Left ventricle myocardium superior (tissue), 1 donor: ENCODE results near the gene RPL10A. TPM values are rescaled to one million over a fixed set of nuclear protein-coding genes. Genes with fewer than 3 reads are reported as not detected.

Experiments used
- ATAC-seq: fragments of 200-7000 bp; cut with Tn5 transposase; one replicate; pipeline ENCODE4 v1.9.1; 2020; ENCODE audit warnings: mild to moderate bottlenecking, moderate library complexity
- DNase-seq: peaks from one replicate; pipeline ENCODE4 v3.0.0-alpha.2; 2020
- intact Hi-C: fragments of 100-400 bp; cut with micrococcal nuclease; formaldehyde crosslinking; loops from one replicate; pipeline ENCODE4 v1.11.0; 2022
- total RNA-seq: library from RNA; stranded (reverse); fragmentation: NEBNext Ultra II Directional; extraction: Animal tissue kit (Norgen Biotek cat#: 25700); gene quantifications from one replicate; pipeline ENCODE4 v1.2.1, GENCODE V29; 2021
- donor health status: DM: no; HTN: yes; CAD: no; lungs with severe emphysema.

RPL10A gene
- total RNA-seq, 1 donor from 2014 or later, result 560 TPM

DNA sequence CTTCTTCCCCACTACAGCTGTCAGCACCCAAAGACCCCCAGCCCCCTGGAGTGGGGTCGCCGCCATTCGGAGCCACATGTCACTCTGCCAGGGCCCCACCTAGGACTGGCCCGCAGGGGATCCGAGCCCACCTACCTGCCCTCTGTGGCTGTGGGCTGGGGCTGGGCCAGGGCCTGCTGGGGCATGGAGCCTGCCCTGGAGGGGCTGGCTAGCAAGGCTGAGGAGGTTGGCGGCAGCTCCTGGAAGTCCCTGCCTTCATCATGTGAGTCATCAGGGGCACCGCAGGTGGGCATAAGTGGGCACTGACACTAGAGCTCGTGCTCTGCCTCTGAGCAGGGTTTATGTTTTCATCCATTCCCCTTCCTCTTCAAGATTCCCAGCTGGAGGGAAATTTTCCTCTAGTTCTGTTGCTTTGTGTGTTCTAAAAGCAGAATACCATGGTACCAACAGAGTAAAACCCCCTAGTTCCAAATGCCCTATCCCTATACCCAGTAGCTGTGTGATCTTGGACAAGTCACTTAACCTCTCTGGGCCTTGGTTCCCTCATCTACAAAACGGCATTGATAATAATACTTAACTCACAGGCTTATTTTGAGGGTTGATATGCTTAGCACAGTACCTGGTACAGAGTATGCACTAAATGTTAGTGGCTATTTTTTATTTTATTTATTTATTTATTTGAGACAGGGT is 24.7 kb upstream of the RPL10A start:
- DNase-seq, result no peak
- intact Hi-C loops, result no loop called here
- no peak for ATAC-seq

- DNase-seq (no peak), ATAC-seq (no peak)
- intact Hi-C loops, result loop anchor here (5.0 kb wide), 1 partner anchor 103 kb away; the partner anchor contains the start of gene PPARD
These were observed 22.5 kb upstream of the RPL10A start for GRCh38 chr6:35445691-35446090.

GRCh38 chr6:35448191-35448590 is 20.0 kb upstream of the RPL10A start:
- intact Hi-C loops, result loop anchor here (5.0 kb wide), 1 partner anchor 106 kb away; the partner anchor contains the start of gene PPARD
- ATAC-seq, result no peak
- DNase-seq, result no peak

DNA sequence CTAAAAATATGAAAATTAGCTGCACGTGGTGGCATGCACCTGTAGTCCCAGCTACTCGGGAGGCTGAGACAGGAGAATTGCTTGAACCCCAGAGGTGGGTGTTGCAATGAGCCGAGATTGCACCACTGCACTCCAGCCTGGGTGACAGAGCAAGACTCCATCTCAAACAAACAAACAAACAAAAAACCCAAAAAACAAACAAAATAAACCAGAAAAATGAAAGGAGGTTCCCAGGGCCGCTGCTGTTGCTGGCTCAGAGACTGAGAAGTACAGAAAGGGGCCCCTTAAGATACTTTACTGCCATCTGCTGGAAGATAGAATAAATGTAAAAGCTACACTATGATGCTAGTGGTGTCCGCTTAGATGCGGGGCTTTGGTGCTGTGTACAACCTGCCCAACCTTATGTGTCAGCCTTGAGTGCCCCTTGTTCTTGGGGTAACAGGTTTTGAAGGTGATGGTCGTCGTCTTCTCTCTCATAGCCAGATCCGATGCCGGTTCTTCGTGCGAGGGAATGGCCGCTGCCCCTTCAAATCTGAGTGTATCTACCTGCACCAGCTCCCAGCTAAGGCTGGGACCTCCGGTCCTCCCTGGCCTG is 18.8 kb upstream of the RPL10A start:
- ATAC-seq, result peak; percentile 54
- DNase-seq, result no peak
- intact Hi-C loops, result loop anchor here (5.0 kb wide), 1 partner anchor 107 kb away; the partner anchor contains the start of gene PPARD

- intact Hi-C loops, result no loop called here
- no peak for DNase-seq
- ATAC-seq, result no peak
These were observed 16.6 kb upstream of the RPL10A start for GRCh38 chr6:35451354-35452182.

- intact Hi-C loops, result no loop called here
- DNase-seq (peak; percentile 98), ATAC-seq (peak; percentile 96)
These were observed 15.8 kb upstream of the RPL10A start, which contains the start of gene FANCE for GRCh38 chr6:35452183-35453090. FANCE (plus strand) TSS chr6:35452338; CDS start chr6:35452546, 208 bp downstream.

DNA sequence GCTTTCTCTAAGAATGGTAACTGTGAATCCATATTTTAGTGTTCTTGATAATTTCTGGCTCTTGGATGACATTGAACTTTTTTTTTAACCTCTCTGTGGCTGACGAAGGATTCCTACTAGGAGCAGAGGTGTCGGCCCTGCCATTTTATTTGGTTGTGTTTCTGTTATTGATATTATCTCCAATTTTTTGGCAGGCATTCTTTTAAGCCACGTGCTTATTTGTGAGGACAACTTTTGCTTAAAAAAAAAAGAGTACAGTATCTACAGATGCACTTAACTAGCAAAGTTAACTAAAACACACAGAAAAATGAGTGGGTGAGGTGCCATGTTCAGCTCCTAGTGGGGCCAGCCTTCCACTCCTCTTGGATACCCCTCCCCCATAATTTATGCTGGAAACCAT is 15.0 kb upstream of the RPL10A start:
- ATAC-seq (no peak), DNase-seq (no peak)
- intact Hi-C loops, result no loop called here

GRCh38 chr6:35454391-35455110 is 13.7 kb upstream of the RPL10A start:
- intact Hi-C loops, result no loop called here

DNA sequence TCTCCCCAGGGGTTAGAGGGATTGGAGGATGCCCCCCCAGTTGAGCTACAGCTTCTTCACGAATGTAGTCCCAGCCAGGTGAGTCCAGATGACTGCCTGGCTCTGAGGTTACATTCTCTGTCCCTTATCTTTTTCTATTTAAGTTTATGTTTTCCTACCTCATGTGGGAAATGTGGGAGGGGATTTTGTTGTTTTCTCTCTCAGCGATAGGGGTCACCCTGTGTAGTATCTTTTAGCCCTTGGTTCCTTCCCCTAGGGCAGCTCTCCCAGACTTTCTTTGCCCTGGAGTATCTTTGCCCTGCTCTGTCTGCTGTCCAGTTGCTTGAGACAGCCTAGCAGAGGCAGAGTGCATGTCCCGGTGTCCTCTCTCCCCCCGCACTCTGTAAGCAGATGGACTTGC is 10.3 kb upstream of the RPL10A start:
- intact Hi-C loops, result no loop called here
- ATAC-seq, result no peak
- no peak for DNase-seq

More at GRCh38 chr6:35454391-35455110, 13.7 kb upstream of the RPL10A start:
- peak; percentile 13 for ATAC-seq
- no peak for DNase-seq

- ATAC-seq, result no peak
- intact Hi-C loops, result no loop called here
- DNase-seq, result no peak
These were observed 6.9 kb upstream of the RPL10A start for GRCh38 chr6:35461270-35461669.

GRCh38 chr6:35463292-35463691 is 4.9 kb upstream of the RPL10A start:
- intact Hi-C loops, result no loop called here
- ATAC-seq, result no peak
- no peak for DNase-seq

GRCh38 chr6:35465646-35466045 is 2.6 kb upstream of the RPL10A start:
- DNase-seq, result no peak
- intact Hi-C loops, result no loop called here
- ATAC-seq, result no peak

DNA sequence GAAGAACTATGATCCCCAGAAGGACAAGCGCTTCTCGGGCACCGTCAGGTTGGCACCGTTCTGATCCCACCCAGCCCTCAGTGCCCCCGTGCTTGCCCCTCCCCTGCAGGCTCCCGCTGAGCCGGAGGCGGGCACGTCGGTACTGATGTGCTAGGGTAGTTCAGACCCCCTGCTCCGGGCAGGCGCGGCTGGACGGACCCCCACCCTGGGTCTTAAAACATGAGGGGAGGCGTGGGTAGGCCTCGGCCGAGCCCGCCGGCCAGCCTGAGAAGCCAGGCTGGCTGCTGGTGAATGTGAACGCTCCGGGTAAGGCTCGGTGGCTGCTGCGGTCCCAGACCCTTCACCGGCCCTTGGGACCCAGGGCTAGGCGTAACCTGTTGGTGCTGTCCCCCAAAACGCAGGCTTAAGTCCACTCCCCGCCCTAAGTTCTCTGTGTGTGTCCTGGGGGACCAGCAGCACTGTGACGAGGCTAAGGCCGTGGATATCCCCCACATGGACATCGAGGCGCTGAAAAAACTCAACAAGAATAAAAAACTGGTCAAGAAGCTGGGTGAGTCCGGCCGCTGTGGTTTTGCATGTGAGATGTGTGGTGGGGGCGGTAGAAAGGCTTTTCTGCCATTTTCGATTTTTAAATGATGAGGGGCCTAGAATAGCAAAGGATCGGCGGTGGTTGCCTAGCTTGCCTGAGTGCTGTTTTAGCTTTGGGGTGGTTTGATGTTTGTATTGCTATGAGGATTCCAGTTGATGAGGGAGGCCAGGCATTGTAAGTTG is 964 bp downstream of the RPL10A start:
- DNase-seq (no peak), ATAC-seq (peak; percentile 33)
- intact Hi-C loops, result no loop called here

DNA sequence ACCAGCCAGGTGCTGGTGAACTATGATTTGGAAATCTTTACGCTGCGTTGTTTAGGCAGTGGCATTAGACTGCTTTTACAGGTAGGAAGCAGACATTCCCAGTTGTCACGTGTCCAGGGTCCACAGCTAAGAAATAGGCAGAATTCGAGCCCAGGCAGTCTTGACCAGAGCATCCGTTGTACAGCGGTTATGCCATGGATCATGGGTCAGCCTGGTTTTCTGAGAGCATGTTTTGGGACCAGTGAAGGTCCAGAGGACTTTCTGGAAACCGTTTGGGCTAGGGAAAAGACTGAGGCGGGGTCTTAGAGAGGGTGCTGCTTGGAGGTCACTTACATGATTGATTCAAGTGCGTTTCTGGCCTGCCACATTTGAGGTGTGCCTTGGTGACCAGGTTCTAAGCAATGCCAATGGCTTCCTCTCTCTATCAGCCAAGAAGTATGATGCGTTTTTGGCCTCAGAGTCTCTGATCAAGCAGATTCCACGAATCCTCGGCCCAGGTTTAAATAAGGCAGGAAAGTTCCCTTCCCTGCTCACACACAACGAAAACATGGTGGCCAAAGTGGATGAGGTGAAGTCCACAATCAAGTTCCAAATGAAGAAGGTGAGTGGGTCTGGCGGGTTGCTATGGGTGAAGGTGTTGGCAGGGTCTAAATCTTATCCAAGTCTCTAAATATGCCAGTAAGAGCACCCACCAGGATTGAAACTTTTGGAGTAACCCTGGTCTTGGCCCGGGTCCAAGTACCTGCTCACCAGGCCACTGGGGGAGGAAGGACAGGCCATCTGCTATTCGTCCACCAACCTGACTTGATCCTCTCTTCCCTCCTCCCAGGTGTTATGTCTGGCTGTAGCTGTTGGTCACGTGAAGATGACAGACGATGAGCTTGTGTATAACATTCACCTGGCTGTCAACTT is 1.8 kb downstream of the RPL10A start:
- intact Hi-C loops, result no loop called here
- ATAC-seq (no peak), DNase-seq (no peak)

GRCh38 chr6:35470663-35471120 is 2.5 kb downstream of the RPL10A start:
- no peak for ATAC-seq
- DNase-seq, result no peak
- intact Hi-C loops, result no loop called here

- DNase-seq (no peak), ATAC-seq (no peak)
- intact Hi-C loops, result no loop called here
These were observed 3.7 kb downstream of the RPL10A start for GRCh38 chr6:35471836-35472345.
